Activated naive CD4-positive, alpha-beta T cell treated with anti-CD3 and anti-CD28 coated beads, Interleukin-2, amount 10 ng/mL, durations not matched to agents 7 days and 5 days (primary cell): ENCODE results near the gene HOXD12.
A peak's percentile ranks its signal among the peaks of the same experiment; 100 is the strongest.

Experiments
- CTCF ChIA-PET: fragments of 350-600 bp; sonication (Branson Sonifier 250); formaldehyde crosslinking; loops from one replicate; lab custom pipeline; 2021; ENCODE audit warnings: antibody characterized with exemption; lab: Charles Lee
- DNase-seq: peaks from one replicate; pipeline ENCODE4 v3.0.0-alpha.2; 2020
- H3K27ac Mint-ChIP-seq: one replicate; pipeline ENCODE4 v1.8.0; 2021; ENCODE audit warnings: mild to moderate bottlenecking, moderate library complexity, mixed read lengths
- H3K27me3 Mint-ChIP-seq: one replicate; pipeline ENCODE4 v1.8.0; 2021; ENCODE audit warnings: mild to moderate bottlenecking, mixed read lengths
- H3K36me3 Mint-ChIP-seq: one replicate; pipeline ENCODE4 v1.8.0; 2021; ENCODE audit warnings: mixed read lengths
- H3K4me1 Mint-ChIP-seq: one replicate; pipeline ENCODE4 v1.8.0; 2021; ENCODE audit warnings: mixed read lengths
- H3K4me3 Mint-ChIP-seq: one replicate; pipeline ENCODE4 v1.8.0; 2021; ENCODE audit warnings: mild to moderate bottlenecking, moderate library complexity, mixed read lengths
- H3K9me3 Mint-ChIP-seq: one replicate; pipeline ENCODE4 v1.8.0; 2021; ENCODE audit warnings: mixed read lengths

Gene HOXD12

GRCh38 chr2:176084611-176085119 is 14.9 kb upstream of the HOXD12 start:
- Mint-ChIP-seq H3K4me3 (no peak overlapping the region), H3K4me1 (peaks cover 7% of the 10 kb centered on the region), H3K9me3 (peaks cover 7% of the 10 kb centered on the region), H3K27me3 (peaks cover 97% of the 10 kb centered on the region), H3K36me3 (peaks cover 16% of the 10 kb centered on the region), H3K27ac (peak overlapping the region; percentile 60)
- DNase-seq, result no peak
- CTCF ChIA-PET, result interaction anchor here (0.7 to 1.4 kb wide), 2 partner anchors 36 to 74 kb away, joined by 3 read pairs; no protein-coding TSS in a partner anchor

GRCh38 chr2:176085120-176085788 is 14.3 kb upstream of the HOXD12 start:
- peaks cover 98% of the 10 kb centered on the region for H3K27me3 Mint-ChIP-seq
- H3K9me3 Mint-ChIP-seq, result peaks cover 7% of the 10 kb centered on the region
- CTCF ChIA-PET, result interaction anchor here (0.7 to 1.9 kb wide), 4 partner anchors 36 to 395 kb away, joined by 3 to 6 read pairs (median 3); no protein-coding TSS in a partner anchor
- H3K4me1 Mint-ChIP-seq, result peaks cover 7% of the 10 kb centered on the region
- peaks cover 16% of the 10 kb centered on the region for H3K36me3 Mint-ChIP-seq
- DNase-seq, result no peak
- no peak overlapping the region for H3K4me3 Mint-ChIP-seq
- H3K27ac Mint-ChIP-seq, result peak overlapping the region; percentile 70

- Mint-ChIP-seq H3K27me3 (peaks cover 98% of the 10 kb centered on the region), H3K9me3 (peaks cover 4% of the 10 kb centered on the region), H3K4me3 (no peak overlapping the region), H3K36me3 (peaks cover 14% of the 10 kb centered on the region), H3K27ac (peak overlapping the region; percentile 50), H3K4me1 (peaks cover 6% of the 10 kb centered on the region)
- DNase-seq, result no peak
- CTCF ChIA-PET, result interaction anchor here (1.1 to 1.9 kb wide), 3 partner anchors 35 to 396 kb away, joined by 3 to 6 read pairs (median 3); no protein-coding TSS in a partner anchor
Observed at GRCh38 chr2:176085861-176086771, 13.5 kb upstream of the HOXD12 start.

GRCh38 chr2:176087330-176088047 is 12.1 kb upstream of the HOXD12 start:
- peaks cover 98% of the 10 kb centered on the region for H3K27me3 Mint-ChIP-seq
- H3K4me1 Mint-ChIP-seq, result peaks cover 9% of the 10 kb centered on the region
- no peak overlapping the region for H3K4me3 Mint-ChIP-seq
- no peak overlapping the region for H3K27ac Mint-ChIP-seq
- H3K9me3 Mint-ChIP-seq, result peaks cover 2% of the 10 kb centered on the region
- no peak for DNase-seq
- CTCF ChIA-PET, result interaction anchor here (0.6 to 1.9 kb wide), 3 partner anchors 9 to 716 kb away, joined by 3 to 6 read pairs (median 5); no protein-coding TSS in a partner anchor
- peaks cover 13% of the 10 kb centered on the region for H3K36me3 Mint-ChIP-seq

- H3K36me3 Mint-ChIP-seq, result peaks cover 9% of the 10 kb centered on the region
- H3K27me3 Mint-ChIP-seq, result peaks cover 98% of the 10 kb centered on the region
- peak; percentile 41 for DNase-seq
- H3K4me1 Mint-ChIP-seq, result peaks cover 9% of the 10 kb centered on the region
- peak overlapping the region; percentile 58 for H3K27ac Mint-ChIP-seq
- peaks cover 2% of the 10 kb centered on the region for H3K9me3 Mint-ChIP-seq
- CTCF ChIA-PET, result interaction anchor here (0.6 to 1.6 kb wide), 4 partner anchors 8 to 717 kb away, joined by 3 to 6 read pairs (median 5); no protein-coding TSS in a partner anchor
- peak overlapping the region; percentile 38 for H3K4me3 Mint-ChIP-seq
Observed at GRCh38 chr2:176088048-176088936, 11.3 kb upstream of the HOXD12 start.

- Mint-ChIP-seq H3K27ac (no peak overlapping the region), H3K4me1 (peaks cover 15% of the 10 kb centered on the region), H3K9me3 (no peaks in the 10 kb centered on the region), H3K27me3 (peaks cover 98% of the 10 kb centered on the region), H3K4me3 (no peak overlapping the region), H3K36me3 (peaks cover 10% of the 10 kb centered on the region)
- CTCF ChIA-PET, result interaction anchor here (1.4 to 1.6 kb wide), 2 partner anchors 9 to 399 kb away, joined by 5 to 6 read pairs; no protein-coding TSS in a partner anchor
- no peak for DNase-seq
Observed at GRCh38 chr2:176088937-176089842, 10.4 kb upstream of the HOXD12 start.

- no peak overlapping the region for H3K27ac Mint-ChIP-seq
- H3K9me3 Mint-ChIP-seq, result no peaks in the 10 kb centered on the region
- DNase-seq, result no peak
- peaks cover 15% of the 10 kb centered on the region for H3K4me1 Mint-ChIP-seq
- H3K36me3 Mint-ChIP-seq, result peaks cover 10% of the 10 kb centered on the region
- H3K4me3 Mint-ChIP-seq, result no peak overlapping the region
- H3K27me3 Mint-ChIP-seq, result peaks cover 98% of the 10 kb centered on the region
- CTCF ChIA-PET, result interaction anchor here (1.4 kb wide), 1 partner anchor 8 kb away, joined by 6 read pairs; no protein-coding TSS in a partner anchor
Observed at GRCh38 chr2:176089843-176090395, 9.7 kb upstream of the HOXD12 start.

GRCh38 chr2:176090862-176091261 is 8.7 kb upstream of the HOXD12 start:
- Mint-ChIP-seq H3K4me1 (peaks cover 15% of the 10 kb centered on the region), H3K27me3 (peaks cover 96% of the 10 kb centered on the region), H3K9me3 (no peaks in the 10 kb centered on the region)

GRCh38 chr2:176091329-176092258 is 8.0 kb upstream of the HOXD12 start:
- H3K9me3 Mint-ChIP-seq, result no peaks in the 10 kb centered on the region
- peaks cover 21% of the 10 kb centered on the region for H3K4me1 Mint-ChIP-seq
- H3K4me3 Mint-ChIP-seq, result peak overlapping the region; percentile 35
- H3K27ac Mint-ChIP-seq, result peak overlapping the region; percentile 78
- CTCF ChIA-PET, result no interaction called here
- DNase-seq, result no peak
- peaks cover 93% of the 10 kb centered on the region for H3K27me3 Mint-ChIP-seq
- H3K36me3 Mint-ChIP-seq, result peaks cover 8% of the 10 kb centered on the region

More at GRCh38 chr2:176090862-176091261, 8.7 kb upstream of the HOXD12 start:
- H3K27ac Mint-ChIP-seq, result no peak overlapping the region
- DNase-seq, result no peak
- CTCF ChIA-PET, result no interaction called here
- H3K4me3 Mint-ChIP-seq, result no peak overlapping the region
- peaks cover 8% of the 10 kb centered on the region for H3K36me3 Mint-ChIP-seq

GRCh38 chr2:176092270-176093144 is 7.1 kb upstream of the HOXD12 start, which contains the start of gene HOXD13:
HOXD13 (plus strand) TSS chr2:176092721; CDS start chr2:176092891, 170 bp downstream.
- no peaks in the 10 kb centered on the region for H3K9me3 Mint-ChIP-seq
- DNase-seq, result no peak
- H3K27me3 Mint-ChIP-seq, result peaks cover 95% of the 10 kb centered on the region
- peak within 1 kb of the TSS; percentile 35 for H3K4me3 Mint-ChIP-seq
- H3K27ac Mint-ChIP-seq, result peak within 1 kb of the TSS; percentile 78
- H3K36me3 Mint-ChIP-seq, result peaks cover 8% of the 10 kb centered on the region
- CTCF ChIA-PET, result no interaction called here
- peaks cover 29% of the 10 kb centered on the region for H3K4me1 Mint-ChIP-seq
